GM12878 (cell line): ENCODE results near the gene FAM47A. TPM values are rescaled to one million over a fixed set of nuclear protein-coding genes. Genes with fewer than 3 reads are reported as not detected.

Experiments used
- ATAC-seq: fragments of 200-7000 bp; cut with Tn5 transposase; 3 replicates; pipeline ENCODE4 v1.9.1; 2020; ENCODE audit warnings: mild to moderate bottlenecking, moderate library complexity
- BruUV-seq: library from RNA; stranded (reverse); fragments of 400-500 nt; replicated peaks from 2 replicates; lab custom pipeline; 2021; lab: Mats Ljungman, UMichigan
- CTCF ChIA-PET: fragments of 300-600 bp; sonication (Branson Sonifier 250); formaldehyde crosslinking; extraction: SDS; loops from one replicate; lab custom pipeline; 2021; ENCODE audit warnings: inconsistent platforms; lab: Yijun Ruan, JAX
- POLR2A ChIA-PET: fragments of 350-600 bp; formaldehyde crosslinking; extraction: SDS; loops from one replicate; lab custom pipeline; 2021; ENCODE audit warnings: inconsistent platforms; lab: Charles Lee
- RAD21 ChIA-PET: fragments of 300-600 bp; sonication (Branson Sonifier 250); formaldehyde crosslinking; loops from one replicate; lab custom pipeline; 2023; ENCODE audit warnings: antibody characterized with exemption; ENCODE audit not compliant: unreplicated experiment; lab: Charles Lee
- SMC1A ChIA-PET: fragments of 300-600 bp; sonication (Branson Sonifier 250); formaldehyde crosslinking; loops from one replicate; lab custom pipeline; 2023; ENCODE audit not compliant: unreplicated experiment, uncharacterized antibody; lab: Charles Lee
- DNase-seq: peaks from one replicate; pipeline ENCODE4 v3.0.0-alpha.2; 2011; ENCODE audit warnings: low read depth, low spot score
- FAIRE-seq: peaks from 3 replicates; lab custom pipeline; 2011; peaks lifted over from hg19 to GRCh38; lab: Jason Lieb, UNC
- H2AFZ ChIP-seq: 2 replicates; pipeline ENCODE4 v1.6.0; 2011; ENCODE audit warnings: low read depth, low read length, control low read depth; ENCODE audit not compliant: control insufficient read depth
- H3K27ac ChIP-seq: 2 replicates; pipeline ENCODE4 v1.5.1; 2011; ENCODE audit warnings: control low read depth; ENCODE audit not compliant: control insufficient read depth, insufficient read depth
- H3K27me3 ChIP-seq, 2 experiments: replicated peaks in 1 of 2; 2 replicates each; pipeline versions ENCODE4 v1.6.0 to v1.6.1; 2011; ENCODE audit warnings: low read length in 1 of 2; ENCODE audit not compliant: control insufficient read depth in 2 of 2, insufficient read depth in 2 of 2
- H3K36me3 ChIP-seq, 2 experiments: 2 replicates each; pipeline ENCODE4 v1.5.1; 2011; ENCODE audit warnings: low read length in 1 of 2; ENCODE audit not compliant: control insufficient read depth in 2 of 2, insufficient read depth in 2 of 2
- H3K4me1 ChIP-seq: 2 replicates; pipeline ENCODE4 v1.6.1; 2011; ENCODE audit warnings: mild to moderate bottlenecking, low read length, moderate library complexity, mixed read lengths; ENCODE audit not compliant: control insufficient read depth, insufficient read depth
- H3K4me2 ChIP-seq: 2 replicates; pipeline ENCODE4 v1.6.0; 2011; ENCODE audit warnings: control low read depth; ENCODE audit not compliant: control insufficient read depth, insufficient read depth
- H3K4me3 ChIP-seq: fragments of 200-600 bp; sonication (generic); 2 replicates; pipeline ENCODE4 v1.5.1; 2016
- H3K79me2 ChIP-seq: 2 replicates; pipeline ENCODE4 v1.6.0; 2011; ENCODE audit warnings: low read length; ENCODE audit not compliant: control insufficient read depth, insufficient read depth
- H3K9ac ChIP-seq: 2 replicates; pipeline ENCODE4 v1.8.0; 2011; ENCODE audit warnings: low read length, control low read depth, mixed read lengths; ENCODE audit not compliant: control insufficient read depth, insufficient read depth
- H3K9me3 ChIP-seq: replicated peaks from 3 replicates; pipeline ENCODE4 v1.5.1; 2011; ENCODE audit warnings: mild to moderate bottlenecking, low read length; ENCODE audit not compliant: control insufficient read depth, insufficient read depth
- H4K20me1 ChIP-seq: 2 replicates; pipeline ENCODE4 v1.6.0; 2011; ENCODE audit not compliant: control insufficient read depth, insufficient read depth
- BCL11A ChIP-seq: IDR thresholded peaks from 2 replicates; pipeline ENCODE4 v1.6.1; 2011; ENCODE audit warnings: low read depth, low read length
- CHD4 ChIP-seq: fragments of 200-600 bp; sonication (generic); IDR thresholded peaks from 2 replicates; pipeline ENCODE4 v1.6.1; 2016; ENCODE audit warnings: mild to moderate bottlenecking
- IKZF2 ChIP-seq, 2 experiments: fragments of 450-650 bp; IDR thresholded peaks; 2 replicates each; pipeline ENCODE4 v1.6.1; 2017; ENCODE audit warnings: mild to moderate bottlenecking in 2 of 2, moderate library complexity in 2 of 2
- IRF4 ChIP-seq: IDR thresholded peaks from 2 replicates; pipeline ENCODE4 v1.6.1; 2011; ENCODE audit warnings: low read depth, low read length
- NFXL1 ChIP-seq: fragments of 450-650 bp; IDR thresholded peaks from 2 replicates; pipeline ENCODE4 v1.6.1; 2017; ENCODE audit warnings: antibody characterized with exemption, mild to moderate bottlenecking, borderline replicate concordance
- RBBP5 ChIP-seq: fragments of 200-600 bp; sonication (generic); conservative IDR thresholded peaks from 2 replicates; pipeline ENCODE4 v1.6.1; 2016
- RELB ChIP-seq: fragments of 450-650 bp; IDR thresholded peaks from 2 replicates; pipeline ENCODE4 v1.6.1; 2017; ENCODE audit warnings: low read depth, mild to moderate bottlenecking, moderate library complexity
- SMC3 ChIP-seq: IDR thresholded peaks from 2 replicates; pipeline ENCODE4 v1.6.1; 2011; ENCODE audit warnings: low read length, improper control_type of control experiment, borderline replicate concordance
- WGBS: methylation state at CpG from one replicate; pipeline ENCODE4 v1.1.6; 2016; ENCODE audit warnings: low lambda C conversion rate; ENCODE audit not compliant: insufficient replicate concordance, insufficient coverage; ENCODE audit errors: missing lambda C conversion rate; 5-methylcytosine and 5-hydroxymethylcytosine counted together
- in situ Hi-C: fragments of 300-500 bp; cut with MboI; formaldehyde crosslinking; loops from 9 replicates; pipeline ENCODE4 v1.14.3; 2018; ENCODE audit warnings: mixed read lengths
- intact Hi-C: fragments of 100-400 bp; cut with micrococcal nuclease; formaldehyde crosslinking; loops from one replicate; pipeline ENCODE4 v1.14.2; 2022; ENCODE audit not compliant: unreplicated experiment
- polyA plus RNA-seq, 11 experiments: library from polyadenylated mRNA; depleted of rRNA in 4 of 11; unstranded in 6 of 11; stranded (reverse) in 5 of 11; fragments of >200 nt; fragmentation: Nextera tagmentation in 4 of 11; fragmentation: Illumina TruSeq in 1 of 11; extraction: Ambion mirVana in 4 of 11; extraction: Trizol in 1 of 11; gene quantifications; 1 replicate in 1 of 11; 2 replicates in 10 of 11; pipeline versions ENCODE4 v1.2.1 to v1.2.3, GENCODE V29; 2011 to 2016; ENCODE audit warnings: inconsistent platforms in 2 of 11, missing spikeins in 2 of 11, low read depth in 1 of 11
- total RNA-seq, 4 experiments: library from RNA; depleted of rRNA in 3 of 4; stranded (reverse); fragments of >200 nt in 3 of 4; fragmentation: Illumina TruSeq in 1 of 4; extraction: Trizol in 1 of 4; gene quantifications; 2 replicates each; pipeline versions ENCODE4 v1.2.1 to v1.2.3, GENCODE V29; 2013 to 2021
- TF ChIP-seq, protein P1 (sequence below): fragments of 450-650 bp; IDR thresholded peaks from 2 replicates; pipeline ENCODE4 v1.6.1; 2017; ENCODE audit warnings: mild to moderate bottlenecking, low read depth, inconsistent platforms; ENCODE audit not compliant: poor library complexity, severe bottlenecking

Gene FAM47A
- total and polyA plus RNA-seq, 10 of the 15 experiments (the other 5 are each of a cell fraction or from before 2014, with no cell fraction given) = not detected

GRCh38 chrX:34146906-34147305 lies 14.8 kb upstream of the FAM47A start:
- no peak overlapping the region for H3K9ac ChIP-seq
- SMC1A ChIA-PET = no interaction called here
- H3K4me2 ChIP-seq = no peak overlapping the region
- H4K20me1 ChIP-seq = no peaks in the 10 kb centered on the region
- no peak for TF ChIP-seq RELB
- no peak for TF ChIP-seq SMC3
- no peak for TF ChIP-seq RBBP5
- no peak for TF ChIP-seq CHD4
- no peak for TF ChIP-seq IRF4
- TF ChIP-seq, all 136 proteins: peak for 0
- FAIRE-seq (no peak), ATAC-seq (no peak), DNase-seq (no peak)
- in situ Hi-C loops = no loop called here
- 54% methylated on average over 22 of the region's 30 CpGs for WGBS
- H3K27me3 ChIP-seq = no peaks in the 10 kb centered on the region
- ChIA-PET RAD21 (no interaction called here), POLR2A (no interaction called here), CTCF (no interaction called here)
- no peaks in the 10 kb centered on the region for H3K4me1 ChIP-seq
- no peaks in the 10 kb centered on the region for H3K9me3 ChIP-seq
- no peaks in the 10 kb centered on the region for H3K36me3 ChIP-seq
- intact Hi-C loops = no loop called here
- no peaks in the 10 kb centered on the region for H3K79me2 ChIP-seq
- no TSS peak for BruUV-seq
- no peak overlapping the region for H3K27ac ChIP-seq
- H2AFZ ChIP-seq = no peak overlapping the region
- H3K4me3 ChIP-seq = no peak overlapping the region

DNA sequence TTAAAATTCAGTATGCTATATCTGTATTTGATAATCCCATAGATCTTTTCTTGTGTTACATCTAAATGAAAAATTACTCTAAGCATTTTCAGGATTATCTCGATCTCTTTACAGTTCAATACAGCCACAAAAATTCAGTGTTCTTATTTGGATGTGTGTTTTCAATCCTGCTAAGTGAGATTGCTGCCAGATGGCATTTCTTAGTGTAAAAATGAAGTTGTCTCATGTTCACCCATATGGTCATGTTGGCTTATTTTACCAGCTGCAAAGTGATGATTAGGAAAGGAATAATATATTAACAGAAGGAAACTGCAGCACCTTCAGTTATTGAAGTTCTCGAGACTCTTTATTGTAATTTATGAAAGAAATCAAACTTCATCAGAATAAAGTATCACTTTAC lies 12.1 kb upstream of the FAM47A start:
- Histone ChIP-seq H2AFZ (no peak overlapping the region), H3K4me1 (no peaks in the 10 kb centered on the region), H3K27ac (no peak overlapping the region), H3K9me3 (no peaks in the 10 kb centered on the region), H3K9ac (no peak overlapping the region), H4K20me1 (no peaks in the 10 kb centered on the region), H3K79me2 (no peaks in the 10 kb centered on the region), H3K4me2 (no peak overlapping the region), H3K36me3 (no peaks in the 10 kb centered on the region), H3K4me3 (no peak overlapping the region), H3K27me3 (no peaks in the 10 kb centered on the region)
- SMC1A ChIA-PET = no interaction called here
- ATAC-seq (no peak), DNase-seq (no peak), FAIRE-seq (no peak)
- no TSS peak for BruUV-seq
- intact Hi-C loops = no loop called here
- CTCF ChIA-PET = no interaction called here
- POLR2A ChIA-PET = no interaction called here
- in situ Hi-C loops = no loop called here
- TF ChIP-seq IRF4 (no peak), BCL11A (no peak), IKZF2 (IDR thresholded peaks at IDR 0.05) (no peak), NFXL1 (no peak)
- TF ChIP-seq, protein P1, sequence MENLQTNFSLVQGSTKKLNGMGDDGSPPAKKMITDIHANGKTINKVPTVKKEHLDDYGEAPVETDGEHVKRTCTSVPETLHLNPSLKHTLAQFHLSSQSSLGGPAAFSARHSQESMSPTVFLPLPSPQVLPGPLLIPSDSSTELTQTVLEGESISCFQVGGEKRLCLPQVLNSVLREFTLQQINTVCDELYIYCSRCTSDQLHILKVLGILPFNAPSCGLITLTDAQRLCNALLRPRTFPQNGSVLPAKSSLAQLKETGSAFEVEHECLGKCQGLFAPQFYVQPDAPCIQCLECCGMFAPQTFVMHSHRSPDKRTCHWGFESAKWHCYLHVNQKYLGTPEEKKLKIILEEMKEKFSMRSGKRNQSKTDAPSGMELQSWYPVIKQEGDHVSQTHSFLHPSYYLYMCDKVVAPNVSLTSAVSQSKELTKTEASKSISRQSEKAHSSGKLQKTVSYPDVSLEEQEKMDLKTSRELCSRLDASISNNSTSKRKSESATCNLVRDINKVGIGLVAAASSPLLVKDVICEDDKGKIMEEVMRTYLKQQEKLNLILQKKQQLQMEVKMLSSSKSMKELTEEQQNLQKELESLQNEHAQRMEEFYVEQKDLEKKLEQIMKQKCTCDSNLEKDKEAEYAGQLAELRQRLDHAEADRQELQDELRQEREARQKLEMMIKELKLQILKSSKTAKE = no peak
- RAD21 ChIA-PET = no interaction called here
- WGBS = 19% methylated on average over 2 of the region's 2 CpGs
